GM12892 (cell line): ENCODE data around the gene AMY2A.

Experiments
- POLR2A ChIP-seq: IDR thresholded peaks from 2 replicates; pipeline ENCODE4 v1.6.1; 2011; ENCODE audit warnings: low read depth, low read length, control low read depth
- POLR2AphosphoS5 ChIP-seq: IDR thresholded peaks from 2 replicates; pipeline ENCODE4 v1.6.1; 2011; ENCODE audit warnings: low read depth, low read length, control low read depth

DNA sequence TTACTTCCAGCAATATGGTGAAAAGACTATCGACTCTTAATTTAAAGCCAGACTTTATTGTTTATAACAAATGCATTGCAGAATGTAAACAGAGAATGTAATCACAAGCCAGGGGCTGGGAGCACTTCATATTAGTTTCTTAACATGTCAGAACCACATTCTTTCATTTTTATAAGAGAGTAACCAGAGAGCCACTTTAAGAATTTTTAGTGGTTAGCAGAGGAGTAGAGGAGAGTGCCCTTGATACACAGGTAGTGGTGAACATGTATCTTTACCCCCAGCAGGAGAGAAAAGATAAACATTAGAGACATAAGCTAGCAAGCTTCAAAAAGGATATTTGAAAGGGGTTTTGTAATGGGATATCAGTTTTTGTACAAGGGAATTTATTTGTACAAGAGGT lies 34.8 kb upstream of the AMY2A start:
- TF ChIP-seq POLR2A (no peak), POLR2AphosphoS5 (no peak)
